Mucosa of descending colon (tissue), 3 donors: ENCODE data around the gene EEF1AKMT2. TPM values are rescaled to one million over a fixed set of nuclear protein-coding genes. Genes with fewer than 3 reads are reported as not detected.

ENCODE experiments used
- ATAC-seq: fragments of 200-7000 bp; cut with Tn5 transposase; one replicate; pipeline ENCODE4 v1.9.1; 2020; ENCODE audit warnings: mild to moderate bottlenecking, moderate library complexity
- DNase-seq, 3 donors: peaks; one replicate each; pipeline ENCODE4 v3.0.0-alpha.2; 2020
- H3K36me3 ChIP-seq: fragments of 200-600 bp; one replicate; pipeline ENCODE4 v1.8.0; 2021; ENCODE audit warnings: low read depth, mild to moderate bottlenecking
- H3K4me1 ChIP-seq: fragments of 200-600 bp; one replicate; pipeline ENCODE4 v1.8.0; 2021; ENCODE audit warnings: low read depth, mild to moderate bottlenecking
- H3K4me3 ChIP-seq: fragments of 200-600 bp; one replicate; pipeline ENCODE4 v1.8.0; 2021; ENCODE audit warnings: mild to moderate bottlenecking
- H3K9me3 ChIP-seq: fragments of 200-600 bp; one replicate; pipeline ENCODE4 v1.8.0; 2021; ENCODE audit warnings: mild to moderate bottlenecking
- intact Hi-C, 2 donors: fragments of 100-400 bp; cut with DNase I in 1 of 2; cut with micrococcal nuclease in 1 of 2; formaldehyde crosslinking; loops; one replicate each; pipeline versions ENCODE4 v1.11.0 to v1.11.1; 2022; cut with DNase I, micrococcal nuclease
- total RNA-seq, 3 donors: library from RNA; stranded (reverse); fragmentation: NEBNext Ultra II Directional in 2 of 3; extraction: Animal tissue kit (Norgen Biotek cat#: 25700) in 2 of 3; gene quantifications; one replicate each; pipeline versions ENCODE4 v1.2.1 to v1.2.4, GENCODE V29; 2021 to 2023
- TF ChIP-seq, protein P1 (sequence below): fragments of 200-600 bp; IDR thresholded peaks from one replicate; pipeline ENCODE4 v1.8.0; 2022; ENCODE audit warnings: antibody characterized with exemption, mild to moderate bottlenecking
- donor health status: DM: no; HTN: no; CAD: no; lungs with moderate emphysema.
- donor health status: DM: no; HTN: no; CAD: no.
- donor health status: DM: no; HTN: yes; CAD: no.

EEF1AKMT2 gene
- total RNA-seq, 3 donors from 2014 or later, result 14.4 to 19.3 (median 18.0) TPM

DNA sequence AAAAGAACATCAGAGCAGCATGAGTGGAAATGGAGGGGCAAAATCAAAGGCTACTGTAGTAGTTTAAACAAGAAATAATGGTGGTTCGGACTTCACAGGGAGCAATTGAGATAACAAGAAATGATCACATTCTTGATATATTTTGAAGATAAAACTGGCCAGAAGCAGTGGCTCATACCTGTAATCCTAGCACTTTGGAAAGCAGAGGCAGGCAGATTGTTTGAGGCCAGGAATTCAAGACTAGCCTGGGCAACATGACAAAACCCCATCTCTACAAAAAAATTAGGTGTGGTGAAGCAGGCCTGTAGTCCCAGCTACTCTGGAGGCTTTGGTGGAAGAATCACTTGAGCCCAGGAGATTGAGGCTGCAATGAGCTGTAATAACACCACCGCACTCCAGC lies 22.9 kb downstream of the EEF1AKMT2 start:
- no peaks in the 10 kb centered on the region for H3K36me3 ChIP-seq
- no peak for ATAC-seq
- H3K9me3 ChIP-seq, result no peaks in the 10 kb centered on the region
- TF ChIP-seq, protein P1, sequence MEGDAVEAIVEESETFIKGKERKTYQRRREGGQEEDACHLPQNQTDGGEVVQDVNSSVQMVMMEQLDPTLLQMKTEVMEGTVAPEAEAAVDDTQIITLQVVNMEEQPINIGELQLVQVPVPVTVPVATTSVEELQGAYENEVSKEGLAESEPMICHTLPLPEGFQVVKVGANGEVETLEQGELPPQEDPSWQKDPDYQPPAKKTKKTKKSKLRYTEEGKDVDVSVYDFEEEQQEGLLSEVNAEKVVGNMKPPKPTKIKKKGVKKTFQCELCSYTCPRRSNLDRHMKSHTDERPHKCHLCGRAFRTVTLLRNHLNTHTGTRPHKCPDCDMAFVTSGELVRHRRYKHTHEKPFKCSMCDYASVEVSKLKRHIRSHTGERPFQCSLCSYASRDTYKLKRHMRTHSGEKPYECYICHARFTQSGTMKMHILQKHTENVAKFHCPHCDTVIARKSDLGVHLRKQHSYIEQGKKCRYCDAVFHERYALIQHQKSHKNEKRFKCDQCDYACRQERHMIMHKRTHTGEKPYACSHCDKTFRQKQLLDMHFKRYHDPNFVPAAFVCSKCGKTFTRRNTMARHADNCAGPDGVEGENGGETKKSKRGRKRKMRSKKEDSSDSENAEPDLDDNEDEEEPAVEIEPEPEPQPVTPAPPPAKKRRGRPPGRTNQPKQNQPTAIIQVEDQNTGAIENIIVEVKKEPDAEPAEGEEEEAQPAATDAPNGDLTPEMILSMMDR, result no peak
- H3K4me1 ChIP-seq, result no peaks in the 10 kb centered on the region
- no peak overlapping the region for H3K4me3 ChIP-seq
- intact Hi-C loops, result no loop called here
- no peak for DNase-seq

DNA sequence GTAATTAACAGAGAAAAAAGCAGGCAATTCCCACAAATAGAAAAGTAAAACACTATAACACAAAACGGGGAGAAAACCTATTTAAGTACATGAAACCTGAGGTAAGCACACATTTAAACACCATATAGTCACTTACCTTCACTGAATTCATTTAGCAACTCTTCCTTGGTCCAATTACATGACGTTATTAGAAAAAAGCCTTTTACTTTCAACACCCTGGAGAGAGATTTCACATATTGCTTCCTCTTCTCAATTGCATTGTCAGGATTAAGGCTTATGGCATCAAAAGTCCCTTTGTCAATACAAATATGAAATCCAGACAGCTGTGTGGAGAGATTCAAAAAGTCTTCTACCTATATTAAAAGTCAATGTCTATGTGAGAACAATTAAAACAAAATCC lies 26.4 kb downstream of the EEF1AKMT2 start:
- DNase-seq, result no peak

DNA sequence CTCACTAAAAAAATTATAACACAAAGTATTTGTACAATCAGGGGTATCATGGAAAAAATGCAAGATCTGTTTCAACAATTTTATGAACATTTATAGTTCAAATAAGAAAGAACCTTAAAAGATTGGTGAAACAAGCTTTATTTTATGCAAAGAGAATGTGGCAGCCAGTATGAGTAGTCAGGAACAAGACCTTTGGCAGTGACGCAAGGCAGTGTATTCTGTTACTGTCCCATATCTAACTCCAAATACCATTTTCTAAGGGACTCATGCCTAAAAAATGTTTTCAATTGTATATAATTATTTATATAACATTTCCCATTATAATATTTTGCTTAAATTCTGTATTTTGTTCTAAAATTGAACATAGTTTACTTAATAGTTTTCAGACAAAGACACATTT lies 28.4 kb downstream of the EEF1AKMT2 start:
- Histone ChIP-seq H3K4me3 (no peak overlapping the region), H3K4me1 (no peaks in the 10 kb centered on the region), H3K9me3 (no peaks in the 10 kb centered on the region), H3K36me3 (no peaks in the 10 kb centered on the region)
- intact Hi-C loops, result no loop called here
- DNase-seq (no peak), ATAC-seq (no peak)
- TF ChIP-seq, protein P1, result no peak

More for the DNA sequence above, 26.4 kb downstream of the EEF1AKMT2 start:
- no peak overlapping the region for H3K4me3 ChIP-seq
- no peaks in the 10 kb centered on the region for H3K4me1 ChIP-seq
- no peaks in the 10 kb centered on the region for H3K36me3 ChIP-seq
- intact Hi-C loops, result no loop called here
- TF ChIP-seq, protein P1, result no peak
- H3K9me3 ChIP-seq, result no peaks in the 10 kb centered on the region
- ATAC-seq, result no peak

DNA sequence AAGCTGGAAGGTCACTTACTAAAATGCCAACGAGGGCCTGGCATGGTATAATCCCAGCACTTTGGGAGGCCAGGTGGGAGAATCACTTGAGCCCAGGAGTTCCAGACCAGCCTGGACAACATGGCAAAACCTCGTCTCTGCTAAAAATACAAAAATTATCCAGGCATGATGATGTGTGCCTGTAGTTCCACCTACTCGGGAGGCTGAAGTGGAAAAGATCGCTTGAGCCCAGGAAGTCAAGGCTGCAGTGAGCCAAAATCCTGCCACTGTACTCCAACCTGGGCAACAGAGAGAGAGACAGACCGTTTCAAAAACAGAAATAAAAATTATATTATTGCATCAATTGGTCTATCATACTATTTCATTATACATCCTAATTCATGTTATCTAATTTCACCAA lies 29.4 kb downstream of the EEF1AKMT2 start:
- no peak for DNase-seq
- ATAC-seq, result no peak
- intact Hi-C loops, result no loop called here
- no peaks in the 10 kb centered on the region for H3K9me3 ChIP-seq
- H3K4me3 ChIP-seq, result no peak overlapping the region
- H3K4me1 ChIP-seq, result no peaks in the 10 kb centered on the region
- no peaks in the 10 kb centered on the region for H3K36me3 ChIP-seq
- TF ChIP-seq, protein P1, result no peak

DNA sequence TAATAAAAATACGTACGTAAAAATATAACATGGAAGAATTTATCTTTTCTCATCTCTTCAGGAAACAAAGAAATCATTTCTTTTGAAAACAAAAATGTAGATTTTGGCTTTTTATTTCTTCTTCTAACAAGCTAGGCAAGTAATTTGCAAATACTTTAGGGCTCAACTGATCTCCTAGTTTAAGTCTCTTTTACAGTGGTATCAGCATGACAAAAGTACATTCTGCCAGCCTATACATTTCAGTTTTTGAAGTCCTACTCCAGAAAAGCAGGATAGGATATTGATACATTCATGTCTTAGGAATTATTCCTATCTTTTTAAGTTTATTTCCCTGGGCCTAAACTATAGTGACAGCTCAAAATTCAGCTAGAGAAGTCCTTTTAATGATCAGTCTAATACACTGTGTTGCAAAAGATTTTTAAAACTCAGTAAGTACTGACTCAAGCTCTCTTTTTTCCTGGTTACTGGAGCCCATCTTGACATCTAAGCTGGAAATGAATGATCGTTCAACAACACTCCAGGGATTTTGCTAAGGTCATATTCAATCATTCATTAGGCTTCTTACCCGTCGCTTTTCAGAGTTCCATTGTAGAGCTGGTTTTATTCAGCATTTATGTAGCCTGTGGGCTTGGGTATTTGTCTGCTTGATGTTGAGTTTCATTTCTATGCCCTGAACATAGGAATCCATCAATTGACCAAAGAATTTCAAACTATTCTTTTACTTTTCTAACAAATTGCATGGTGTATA lies 35.4 kb downstream of the EEF1AKMT2 start:
- ATAC-seq, result no peak
- intact Hi-C loops, result no loop called here
- Histone ChIP-seq H3K4me1 (no peaks in the 10 kb centered on the region), H3K4me3 (no peak overlapping the region), H3K36me3 (no peaks in the 10 kb centered on the region), H3K9me3 (no peaks in the 10 kb centered on the region)
- TF ChIP-seq, protein P1, result no peak
- DNase-seq, result no peak
